Measurements from ENCODE around the gene TFEB.

- no peak for TF ChIP-seq POLR2A (IDR thresholded peaks at IDR 0.05)
- TF ChIP-seq, protein P1, sequence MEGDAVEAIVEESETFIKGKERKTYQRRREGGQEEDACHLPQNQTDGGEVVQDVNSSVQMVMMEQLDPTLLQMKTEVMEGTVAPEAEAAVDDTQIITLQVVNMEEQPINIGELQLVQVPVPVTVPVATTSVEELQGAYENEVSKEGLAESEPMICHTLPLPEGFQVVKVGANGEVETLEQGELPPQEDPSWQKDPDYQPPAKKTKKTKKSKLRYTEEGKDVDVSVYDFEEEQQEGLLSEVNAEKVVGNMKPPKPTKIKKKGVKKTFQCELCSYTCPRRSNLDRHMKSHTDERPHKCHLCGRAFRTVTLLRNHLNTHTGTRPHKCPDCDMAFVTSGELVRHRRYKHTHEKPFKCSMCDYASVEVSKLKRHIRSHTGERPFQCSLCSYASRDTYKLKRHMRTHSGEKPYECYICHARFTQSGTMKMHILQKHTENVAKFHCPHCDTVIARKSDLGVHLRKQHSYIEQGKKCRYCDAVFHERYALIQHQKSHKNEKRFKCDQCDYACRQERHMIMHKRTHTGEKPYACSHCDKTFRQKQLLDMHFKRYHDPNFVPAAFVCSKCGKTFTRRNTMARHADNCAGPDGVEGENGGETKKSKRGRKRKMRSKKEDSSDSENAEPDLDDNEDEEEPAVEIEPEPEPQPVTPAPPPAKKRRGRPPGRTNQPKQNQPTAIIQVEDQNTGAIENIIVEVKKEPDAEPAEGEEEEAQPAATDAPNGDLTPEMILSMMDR (IDR thresholded peaks at IDR 0.05), result no peak
- TF ChIP-seq POLR2AphosphoS5 (IDR thresholded peaks at IDR 0.05; ENCODE audit: insufficient read depth in 1 of 2, low read depth in 1 of 2), result no peak
These were observed 42.7 kb downstream of the TFEB start for GRCh38 chr6:41692730-41693129.
